Loucy (cell line): ENCODE measurements around the gene C2CD3.

Experiments
- EZH2phosphoT487 ChIP-seq: fragments of 200-600 bp; IDR thresholded peaks from 2 replicates; pipeline ENCODE4 v1.6.1; 2018; ENCODE audit warnings: antibody characterized with exemption, mild to moderate bottlenecking, moderate library complexity, borderline replicate concordance
- TF ChIP-seq, protein P1 (sequence below): fragments of 200-600 bp; sonication (generic); conservative IDR thresholded peaks from 2 replicates; pipeline ENCODE4 v1.5.1; 2014; ENCODE audit warnings: mild to moderate bottlenecking, antibody characterized with exemption, low read length

GRCh38 chr11:73995247-73995646, 175.6 kb downstream of the C2CD3 start:
- TF ChIP-seq, protein P1, sequence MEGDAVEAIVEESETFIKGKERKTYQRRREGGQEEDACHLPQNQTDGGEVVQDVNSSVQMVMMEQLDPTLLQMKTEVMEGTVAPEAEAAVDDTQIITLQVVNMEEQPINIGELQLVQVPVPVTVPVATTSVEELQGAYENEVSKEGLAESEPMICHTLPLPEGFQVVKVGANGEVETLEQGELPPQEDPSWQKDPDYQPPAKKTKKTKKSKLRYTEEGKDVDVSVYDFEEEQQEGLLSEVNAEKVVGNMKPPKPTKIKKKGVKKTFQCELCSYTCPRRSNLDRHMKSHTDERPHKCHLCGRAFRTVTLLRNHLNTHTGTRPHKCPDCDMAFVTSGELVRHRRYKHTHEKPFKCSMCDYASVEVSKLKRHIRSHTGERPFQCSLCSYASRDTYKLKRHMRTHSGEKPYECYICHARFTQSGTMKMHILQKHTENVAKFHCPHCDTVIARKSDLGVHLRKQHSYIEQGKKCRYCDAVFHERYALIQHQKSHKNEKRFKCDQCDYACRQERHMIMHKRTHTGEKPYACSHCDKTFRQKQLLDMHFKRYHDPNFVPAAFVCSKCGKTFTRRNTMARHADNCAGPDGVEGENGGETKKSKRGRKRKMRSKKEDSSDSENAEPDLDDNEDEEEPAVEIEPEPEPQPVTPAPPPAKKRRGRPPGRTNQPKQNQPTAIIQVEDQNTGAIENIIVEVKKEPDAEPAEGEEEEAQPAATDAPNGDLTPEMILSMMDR: no peak
- no peak for TF ChIP-seq EZH2phosphoT487
